H9 (cell line): ENCODE data around the gene FOXB1. TPM values are rescaled to one million over a fixed set of nuclear protein-coding genes. Genes with fewer than 3 reads are reported as not detected.

ENCODE experiments used
- DNase-seq: peaks from one replicate; pipeline ENCODE4 v3.0.0-alpha.2; 2017
- H2AFZ ChIP-seq: one replicate; pipeline ENCODE4 v1.6.1; 2013; ENCODE audit warnings: mild to moderate bottlenecking, low read length, control low read depth, moderate library complexity
- H2AK5ac ChIP-seq: 2 replicates; pipeline ENCODE4 v1.6.1; 2013; ENCODE audit warnings: low read length, control low read depth, mixed read lengths; ENCODE audit not compliant: insufficient read length
- H2BK120ac ChIP-seq: one replicate; pipeline ENCODE4 v1.6.1; 2013; ENCODE audit warnings: low read depth, mild to moderate bottlenecking, low read length, control low read depth, inconsistent platforms; ENCODE audit not compliant: poor library complexity, severe bottlenecking
- H2BK12ac ChIP-seq: 2 replicates; pipeline ENCODE4 v1.6.1; 2013; ENCODE audit warnings: low read length, control low read depth, mixed read lengths, low read depth; ENCODE audit not compliant: insufficient read length
- H2BK15ac ChIP-seq: 2 replicates; pipeline ENCODE4 v1.6.1; 2013; ENCODE audit warnings: low read depth, low read length, control low read depth
- H2BK20ac ChIP-seq: one replicate; pipeline ENCODE4 v1.6.1; 2013; ENCODE audit warnings: low read depth, mild to moderate bottlenecking, low read length, control low read depth, inconsistent platforms; ENCODE audit not compliant: poor library complexity, severe bottlenecking
- H2BK5ac ChIP-seq: 2 replicates; pipeline ENCODE4 v1.6.1; 2013; ENCODE audit warnings: low read length, control low read depth, mixed read lengths; ENCODE audit not compliant: insufficient read length
- H3K14ac ChIP-seq: 2 replicates; pipeline ENCODE4 v1.6.1; 2013; ENCODE audit warnings: low read length, control low read depth; ENCODE audit not compliant: insufficient read depth
- H3K18ac ChIP-seq: 2 replicates; pipeline ENCODE4 v1.6.1; 2013; ENCODE audit warnings: low read depth, mild to moderate bottlenecking, mixed read lengths, low read length, control low read depth; ENCODE audit not compliant: insufficient read length
- H3K23ac ChIP-seq: 2 replicates; pipeline ENCODE4 v1.6.1; 2013; ENCODE audit warnings: low read length, control low read depth, mixed read lengths, low read depth; ENCODE audit not compliant: insufficient read length
- H3K23me2 ChIP-seq: 2 replicates; pipeline ENCODE4 v1.6.1; 2013; ENCODE audit warnings: low read depth, mild to moderate bottlenecking, mixed read lengths, low read length, control low read depth; ENCODE audit not compliant: insufficient read length, poor library complexity, severe bottlenecking
- H3K27ac ChIP-seq: 2 replicates; pipeline ENCODE4 v1.5.1; 2013; ENCODE audit warnings: low read length, control low read depth, mixed read lengths, low read depth; ENCODE audit not compliant: insufficient read length
- H3K27me3 ChIP-seq: 2 replicates; pipeline ENCODE4 v1.6.1; 2013; ENCODE audit warnings: low read length, control low read depth, inconsistent platforms; ENCODE audit not compliant: insufficient read depth
- H3K4ac ChIP-seq: 2 replicates; pipeline ENCODE4 v1.6.1; 2013; ENCODE audit warnings: low read depth, mild to moderate bottlenecking, control low read depth, inconsistent platforms, low read length, moderate library complexity
- H3K4me1 ChIP-seq: 2 replicates; pipeline ENCODE4 v1.6.1; 2013; ENCODE audit warnings: low read length, control low read depth, inconsistent platforms; ENCODE audit not compliant: insufficient read depth
- H3K4me2 ChIP-seq: 2 replicates; pipeline ENCODE4 v1.6.1; 2013; ENCODE audit warnings: low read length, control low read depth, mixed read lengths; ENCODE audit not compliant: insufficient read length, insufficient read depth
- H3K56ac ChIP-seq: 2 replicates; pipeline ENCODE4 v1.6.1; 2013; ENCODE audit warnings: low read depth, mild to moderate bottlenecking, mixed read lengths, low read length, control low read depth; ENCODE audit not compliant: insufficient read length
- H3K79me1 ChIP-seq: 2 replicates; pipeline ENCODE4 v1.6.1; 2013; ENCODE audit warnings: low read depth, mild to moderate bottlenecking, moderate library complexity, low read length, control low read depth, inconsistent platforms; ENCODE audit not compliant: insufficient read depth, poor library complexity, severe bottlenecking
- H3K79me2 ChIP-seq: 2 replicates; pipeline ENCODE4 v1.6.1; 2013; ENCODE audit warnings: low read length, control low read depth, inconsistent platforms; ENCODE audit not compliant: insufficient read depth
- H3K9ac ChIP-seq: 2 replicates; pipeline ENCODE4 v1.6.1; 2013; ENCODE audit warnings: low read length, control low read depth, mixed read lengths; ENCODE audit not compliant: insufficient read length; ENCODE audit errors: extremely low read depth
- H3K9me3 ChIP-seq: one replicate; pipeline ENCODE4 v1.6.1; 2013; ENCODE audit warnings: low read depth, low read length, inconsistent platforms; ENCODE audit not compliant: control insufficient read depth
- H3T11ph ChIP-seq: one replicate; pipeline ENCODE4 v1.6.1; 2013; ENCODE audit warnings: mild to moderate bottlenecking, low read length, control low read depth, inconsistent platforms
- H4K20me1 ChIP-seq: one replicate; pipeline ENCODE4 v1.6.1; 2013; ENCODE audit not compliant: control insufficient read depth, insufficient read length, insufficient read depth
- H4K5ac ChIP-seq: 2 replicates; pipeline ENCODE4 v1.6.1; 2013; ENCODE audit warnings: low read depth, mild to moderate bottlenecking, mixed read lengths, low read length, control low read depth; ENCODE audit not compliant: insufficient read length
- H4K8ac ChIP-seq: replicated peaks from 2 replicates; pipeline ENCODE4 v1.6.1; 2013; ENCODE audit warnings: low read length, control low read depth, mixed read lengths, low read depth; ENCODE audit not compliant: insufficient read length
- H4K91ac ChIP-seq: 2 replicates; pipeline ENCODE4 v1.6.1; 2013; ENCODE audit warnings: low read depth, mild to moderate bottlenecking, moderate library complexity, mixed read lengths, low read length, control low read depth; ENCODE audit not compliant: insufficient read length
- H3K27ac Mint-ChIP-seq, 3 experiments: 2 replicates in 2 of 3; 3 replicates in 1 of 3; pipeline ENCODE4 v1.8.0; 2020 to 2021; ENCODE audit warnings: mixed read lengths in 3 of 3, mild to moderate bottlenecking in 1 of 3, moderate library complexity in 1 of 3
- H3K27me3 Mint-ChIP-seq: 2 replicates; pipeline ENCODE4 v1.8.0; 2021; ENCODE audit warnings: low read depth, mild to moderate bottlenecking, moderate library complexity, mixed read lengths
- H3K36me3 Mint-ChIP-seq, 3 experiments: 2 replicates in 2 of 3; 3 replicates in 1 of 3; pipeline ENCODE4 v1.8.0; 2020 to 2021; ENCODE audit warnings: low read depth in 3 of 3, mixed read lengths in 3 of 3; ENCODE audit not compliant: insufficient read depth in 1 of 3
- H3K4me1 Mint-ChIP-seq, 2 experiments: 2 replicates each; pipeline ENCODE4 v1.8.0; 2020; ENCODE audit warnings: mixed read lengths in 2 of 2
- H3K4me3 Mint-ChIP-seq, 2 experiments: 2 replicates in 1 of 2; 3 replicates in 1 of 2; pipeline ENCODE4 v1.8.0; 2020 to 2021; ENCODE audit warnings: mild to moderate bottlenecking in 2 of 2, mixed read lengths in 2 of 2, moderate library complexity in 1 of 2
- H3K9me3 Mint-ChIP-seq, 2 experiments: 2 replicates in 1 of 2; 3 replicates in 1 of 2; pipeline ENCODE4 v1.8.0; 2020; ENCODE audit warnings: mild to moderate bottlenecking in 2 of 2, mixed read lengths in 2 of 2, moderate library complexity in 1 of 2
- WGBS: extraction: QIAGEN DNeasy Blood & Tissue Kit; methylation state at CpG from one replicate; pipeline ENCODE4 v1.1.7; 2013; ENCODE audit warnings: missing lambda C conversion rate, low lambda C conversion rate, mixed read lengths; ENCODE audit not compliant: insufficient read length; ENCODE audit errors: extremely low coverage; 5-methylcytosine and 5-hydroxymethylcytosine counted together
- total RNA-seq: library from RNA; stranded (reverse); gene quantifications from 2 replicates; pipeline ENCODE4 v1.2.1, GENCODE V29; 2021
- TF ChIP-seq, protein P1 (sequence below): fragments of 200-600 bp; sonication (generic); conservative IDR thresholded peaks from 3 replicates; pipeline ENCODE4 v1.8.0; 2021; ENCODE audit warnings: antibody characterized with exemption, mild to moderate bottlenecking

FOXB1 gene
- total RNA-seq, 1 experiment from 2014 or later: 3.5 TPM

DNA sequence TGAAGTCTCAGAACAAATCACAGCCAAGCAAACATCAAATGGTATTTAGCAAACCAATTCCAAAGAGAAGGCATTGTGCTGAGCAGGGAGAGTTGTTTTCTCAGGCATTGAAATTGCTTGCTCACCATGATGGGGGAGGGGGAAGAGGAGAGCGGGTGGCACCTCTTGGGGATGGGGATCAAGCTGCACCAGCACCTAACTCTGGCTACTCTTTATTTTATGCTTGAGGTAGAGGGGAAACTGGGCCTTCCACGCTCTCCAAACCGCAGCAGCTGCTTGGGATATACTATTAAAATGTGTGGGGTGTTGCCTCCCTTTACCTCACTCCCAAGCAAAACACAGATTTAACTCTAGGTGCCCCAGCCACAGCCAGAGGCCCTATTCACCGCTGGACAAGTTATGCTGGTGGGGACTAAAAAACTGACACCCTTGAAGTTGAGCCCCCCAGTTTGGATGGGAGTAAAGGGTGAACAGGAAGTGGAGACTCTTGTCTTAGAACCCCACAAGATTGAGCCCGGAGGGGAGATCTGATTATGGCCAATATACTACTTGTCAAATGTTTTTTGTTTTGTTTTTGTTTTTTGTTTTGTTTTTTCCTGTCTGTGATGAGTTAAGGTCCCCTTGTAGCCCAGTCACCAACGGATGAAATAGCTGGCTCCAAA is 5.0 kb upstream of the FOXB1 start:
- peaks cover 91% of the 10 kb centered on the region for H3K27me3 Mint-ChIP-seq
- no CpG with 5 or more reads among the region's 6 CpGs for WGBS
- Histone ChIP-seq H3K4ac (no peak overlapping the region), H3T11ph (no peak overlapping the region), H3K79me1 (no peaks in the 10 kb centered on the region), H2BK15ac (no peak overlapping the region), H4K91ac (no peak overlapping the region), H3K9me3 (no peaks in the 10 kb centered on the region), H3K23me2 (peaks cover 75% of the 10 kb centered on the region), H3K4me1 (peaks cover 9% of the 10 kb centered on the region), H3K4me2 (peak overlapping the region; percentile 99), H2AK5ac (no peak overlapping the region), H3K14ac (no peak overlapping the region), H3K23ac (no peak overlapping the region), H4K5ac (no peak overlapping the region), H2BK5ac (no peak overlapping the region), H3K79me2 (no peaks in the 10 kb centered on the region), H2BK12ac (no peak overlapping the region), H3K27ac (no peak overlapping the region), H2BK20ac (no peak overlapping the region), H3K56ac (no peak overlapping the region), H3K9ac (no peak overlapping the region), H2BK120ac (no peak overlapping the region), H3K18ac (no peak overlapping the region), H4K8ac (no peak overlapping the region), H3K27me3 (peaks cover 31% of the 10 kb centered on the region), H2AFZ (no peak overlapping the region), H4K20me1 (no peaks in the 10 kb centered on the region)
- H3K9me3 Mint-ChIP-seq: no peaks in the 10 kb centered on the region
- DNase-seq: peak; percentile 67
- TF ChIP-seq, protein P1, sequence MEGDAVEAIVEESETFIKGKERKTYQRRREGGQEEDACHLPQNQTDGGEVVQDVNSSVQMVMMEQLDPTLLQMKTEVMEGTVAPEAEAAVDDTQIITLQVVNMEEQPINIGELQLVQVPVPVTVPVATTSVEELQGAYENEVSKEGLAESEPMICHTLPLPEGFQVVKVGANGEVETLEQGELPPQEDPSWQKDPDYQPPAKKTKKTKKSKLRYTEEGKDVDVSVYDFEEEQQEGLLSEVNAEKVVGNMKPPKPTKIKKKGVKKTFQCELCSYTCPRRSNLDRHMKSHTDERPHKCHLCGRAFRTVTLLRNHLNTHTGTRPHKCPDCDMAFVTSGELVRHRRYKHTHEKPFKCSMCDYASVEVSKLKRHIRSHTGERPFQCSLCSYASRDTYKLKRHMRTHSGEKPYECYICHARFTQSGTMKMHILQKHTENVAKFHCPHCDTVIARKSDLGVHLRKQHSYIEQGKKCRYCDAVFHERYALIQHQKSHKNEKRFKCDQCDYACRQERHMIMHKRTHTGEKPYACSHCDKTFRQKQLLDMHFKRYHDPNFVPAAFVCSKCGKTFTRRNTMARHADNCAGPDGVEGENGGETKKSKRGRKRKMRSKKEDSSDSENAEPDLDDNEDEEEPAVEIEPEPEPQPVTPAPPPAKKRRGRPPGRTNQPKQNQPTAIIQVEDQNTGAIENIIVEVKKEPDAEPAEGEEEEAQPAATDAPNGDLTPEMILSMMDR: no peak
- H3K4me3 Mint-ChIP-seq: peak overlapping the region; percentile 80 to 95
- H3K36me3 Mint-ChIP-seq: no peaks in the 10 kb centered on the region
- H3K27ac Mint-ChIP-seq: peak overlapping the region in 1 of 3 experiments; percentile 41; a peak in 2 of 7 replicates
- H3K4me1 Mint-ChIP-seq: peaks cover 79 to 83% of the 10 kb centered on the region in 2 experiments
